CD14-positive monocyte (primary cell): Measurements from ENCODE around the gene PAM. TPM values are rescaled to one million over a fixed set of nuclear protein-coding genes. Genes with fewer than 3 reads are reported as not detected.

Experiments
- DNase-seq, 3 donors: peaks; one replicate each; pipeline ENCODE4 v3.0.0-alpha.2; 2011 to 2022
- H2AFZ ChIP-seq: 2 replicates; pipeline ENCODE4 v1.6.0; 2012; ENCODE audit warnings: mild to moderate bottlenecking, low read depth, low read length, inconsistent platforms; ENCODE audit not compliant: insufficient read depth, poor library complexity, severe bottlenecking
- H3K27ac ChIP-seq, 2 donors: 1 replicate in 1 of 2; 2 replicates in 1 of 2; pipeline ENCODE4 v1.5.1; 2012 to 2013; ENCODE audit warnings: low read length in 2 of 2, control low read depth in 1 of 2, inconsistent platforms in 1 of 2, low read depth in 1 of 2, mild to moderate bottlenecking in 1 of 2
- H3K27me3 ChIP-seq, 2 donors: one replicate each; pipeline versions ENCODE4 v1.6.0 to v1.6.1; 2011 to 2013; ENCODE audit warnings: low read length in 2 of 2; ENCODE audit not compliant: control insufficient read depth in 2 of 2, insufficient read depth in 2 of 2
- H3K36me3 ChIP-seq, 2 donors: replicated peaks in 1 of 2; 1 replicate in 1 of 2; 2 replicates in 1 of 2; pipeline versions ENCODE4 v1.5.1 to v1.6.1; 2012 to 2013; ENCODE audit warnings: low read length in 2 of 2, control low read depth in 1 of 2, inconsistent platforms in 1 of 2, mild to moderate bottlenecking in 1 of 2; ENCODE audit not compliant: insufficient read depth in 2 of 2, control insufficient read depth in 1 of 2
- H3K4me1 ChIP-seq, 2 donors: 1 replicate in 1 of 2; 2 replicates in 1 of 2; pipeline versions ENCODE4 v1.5.1 to v1.6.1; 2012 to 2013; ENCODE audit warnings: low read length in 2 of 2, control low read depth in 1 of 2, inconsistent platforms in 1 of 2, mild to moderate bottlenecking in 1 of 2, moderate library complexity in 1 of 2; ENCODE audit not compliant: insufficient read depth in 2 of 2, control insufficient read depth in 1 of 2
- H3K4me2 ChIP-seq: replicated peaks from 2 replicates; pipeline ENCODE3; 2012; ENCODE audit warnings: low read length, moderate library complexity, mild to moderate bottlenecking; ENCODE audit not compliant: poor library complexity, severe bottlenecking; ENCODE audit errors: extremely low read depth
- H3K4me3 ChIP-seq, 3 experiments: fragments of 200-600 bp in 1 of 3; sonication (generic) in 1 of 3; replicated peaks in 1 of 3; 1 replicate in 2 of 3; 2 replicates in 1 of 3; pipeline ENCODE4 v1.5.1; 2011 to 2013; ENCODE audit warnings: low read length in 3 of 3, mild to moderate bottlenecking in 3 of 3, control low read depth in 2 of 3, low read depth in 2 of 3, inconsistent platforms in 1 of 3, moderate library complexity in 1 of 3
- H3K79me2 ChIP-seq: 2 replicates; pipeline ENCODE4 v1.6.0; 2012; ENCODE audit warnings: mild to moderate bottlenecking, control low read depth, inconsistent platforms, low read length, moderate library complexity; ENCODE audit not compliant: insufficient read depth
- H3K9ac ChIP-seq: 2 replicates; pipeline ENCODE4 v1.6.0; 2017; ENCODE audit warnings: low read length, mild to moderate bottlenecking; ENCODE audit not compliant: insufficient read depth, poor library complexity, severe bottlenecking
- H3K9me3 ChIP-seq, 2 donors: replicated peaks in 1 of 2; 1 replicate in 1 of 2; 2 replicates in 1 of 2; pipeline versions ENCODE4 v1.5.1 to v1.6.1; 2012 to 2013; ENCODE audit warnings: low read length in 2 of 2, control low read depth in 1 of 2; ENCODE audit not compliant: control insufficient read depth in 1 of 2, insufficient read depth in 1 of 2
- H4K20me1 ChIP-seq: 2 replicates; pipeline ENCODE4 v1.6.0; 2012; ENCODE audit warnings: mild to moderate bottlenecking, low read length, control low read depth, moderate library complexity; ENCODE audit not compliant: insufficient read depth
- H3K27ac Mint-ChIP-seq, 7 donors: one replicate each; pipeline ENCODE4 v1.8.0; 2020; ENCODE audit warnings: mild to moderate bottlenecking in 7 of 7, mixed read lengths in 7 of 7, moderate library complexity in 6 of 7, inconsistent platforms in 2 of 7
- H3K27me3 Mint-ChIP-seq, 3 donors: one replicate each; pipeline ENCODE4 v1.8.0; 2021 to 2022; ENCODE audit warnings: low read depth in 3 of 3, mild to moderate bottlenecking in 3 of 3, mixed read lengths in 3 of 3, moderate library complexity in 3 of 3, inconsistent platforms in 1 of 3
- H3K36me3 Mint-ChIP-seq, 2 donors: one replicate each; pipeline ENCODE4 v1.8.0; 2020; ENCODE audit warnings: mixed read lengths in 2 of 2, inconsistent platforms in 1 of 2, mild to moderate bottlenecking in 1 of 2
- H3K4me1 Mint-ChIP-seq: one replicate; pipeline ENCODE4 v1.8.0; 2020; ENCODE audit warnings: mild to moderate bottlenecking, mixed read lengths
- H3K4me3 Mint-ChIP-seq, 2 donors: one replicate each; pipeline ENCODE4 v1.8.0; 2020; ENCODE audit warnings: mild to moderate bottlenecking in 2 of 2, mixed read lengths in 2 of 2, moderate library complexity in 1 of 2
- H3K9me3 Mint-ChIP-seq, 7 donors: one replicate each; pipeline ENCODE4 v1.8.0; 2020 to 2022; ENCODE audit warnings: mixed read lengths in 7 of 7, mild to moderate bottlenecking in 6 of 7, moderate library complexity in 6 of 7, inconsistent platforms in 2 of 7
- WGBS: methylation state at CpG from one replicate; pipeline ENCODE4 v1.1.5; 2013; ENCODE audit warnings: missing lambda C conversion rate; ENCODE audit not compliant: insufficient coverage; 5-methylcytosine and 5-hydroxymethylcytosine counted together
- intact Hi-C, 2 donors: fragments of 100-400 bp; cut with micrococcal nuclease; formaldehyde crosslinking; loops; one replicate each; pipeline versions ENCODE4 v1.15.0 to v1.15.1; 2023
- polyA plus RNA-seq, 3 donors: library from polyadenylated mRNA; depleted of rRNA in 1 of 3; unstranded in 2 of 3; stranded (reverse) in 1 of 3; fragments of 300-500 nt in 2 of 3; fragments of >200 nt in 1 of 3; fragmentation: Illumina TruSeq in 2 of 3; gene quantifications; 1 replicate in 2 of 3; 2 replicates in 1 of 3; pipeline ENCODE4 v1.2.3, GENCODE V29; 2012 to 2021
- TF ChIP-seq, protein P1 (sequence below): fragments of 200-600 bp; IDR thresholded peaks from one replicate; pipeline ENCODE4 v1.8.0; 2022; ENCODE audit warnings: antibody characterized with exemption, mild to moderate bottlenecking

The PAM gene
- polyA plus RNA-seq, 3 donors = 11.8 to 27.4 (median 12.8) TPM

DNA sequence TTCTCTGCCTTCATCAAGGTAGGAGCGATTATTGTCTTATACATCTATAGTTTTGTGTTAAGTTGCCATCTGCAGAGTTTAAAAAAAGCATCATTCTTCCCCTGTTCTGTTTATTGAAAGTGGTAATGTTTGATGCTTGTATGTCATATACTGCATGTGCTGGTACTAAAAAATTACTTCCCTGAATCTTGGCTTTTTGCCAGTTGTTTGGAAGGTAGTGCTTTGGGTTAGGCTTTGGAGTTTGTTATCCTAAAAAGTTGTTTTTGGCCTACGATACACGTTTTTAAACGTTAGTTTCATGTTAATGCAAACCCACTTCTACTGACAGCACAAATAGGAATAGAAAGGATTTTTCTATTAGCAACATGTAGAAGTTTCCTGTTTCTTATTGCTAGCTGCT lies 206.6 kb downstream of the PAM start:
- H3K79me2 ChIP-seq = no peaks in the 10 kb centered on the region
- no peaks in the 10 kb centered on the region for H3K36me3 ChIP-seq
- H3K9ac ChIP-seq = no peak overlapping the region
- WGBS = no CpG with 5 or more reads among the region's 4 CpGs
- no peaks in the 10 kb centered on the region for H4K20me1 ChIP-seq
- DNase-seq = no peak
- H3K27me3 Mint-ChIP-seq = no peaks in the 10 kb centered on the region
- peaks cover 0 to 4% of the 10 kb centered on the region in 2 donors for H3K36me3 Mint-ChIP-seq
- no peak overlapping the region for H3K4me3 ChIP-seq
- no peak overlapping the region for H3K27ac Mint-ChIP-seq
- peaks cover 0 to 2% (median 0%) of the 10 kb centered on the region in 7 donors for H3K9me3 Mint-ChIP-seq
- H3K27ac ChIP-seq = no peak overlapping the region
- H3K4me3 Mint-ChIP-seq = no peak overlapping the region
- TF ChIP-seq, protein P1, sequence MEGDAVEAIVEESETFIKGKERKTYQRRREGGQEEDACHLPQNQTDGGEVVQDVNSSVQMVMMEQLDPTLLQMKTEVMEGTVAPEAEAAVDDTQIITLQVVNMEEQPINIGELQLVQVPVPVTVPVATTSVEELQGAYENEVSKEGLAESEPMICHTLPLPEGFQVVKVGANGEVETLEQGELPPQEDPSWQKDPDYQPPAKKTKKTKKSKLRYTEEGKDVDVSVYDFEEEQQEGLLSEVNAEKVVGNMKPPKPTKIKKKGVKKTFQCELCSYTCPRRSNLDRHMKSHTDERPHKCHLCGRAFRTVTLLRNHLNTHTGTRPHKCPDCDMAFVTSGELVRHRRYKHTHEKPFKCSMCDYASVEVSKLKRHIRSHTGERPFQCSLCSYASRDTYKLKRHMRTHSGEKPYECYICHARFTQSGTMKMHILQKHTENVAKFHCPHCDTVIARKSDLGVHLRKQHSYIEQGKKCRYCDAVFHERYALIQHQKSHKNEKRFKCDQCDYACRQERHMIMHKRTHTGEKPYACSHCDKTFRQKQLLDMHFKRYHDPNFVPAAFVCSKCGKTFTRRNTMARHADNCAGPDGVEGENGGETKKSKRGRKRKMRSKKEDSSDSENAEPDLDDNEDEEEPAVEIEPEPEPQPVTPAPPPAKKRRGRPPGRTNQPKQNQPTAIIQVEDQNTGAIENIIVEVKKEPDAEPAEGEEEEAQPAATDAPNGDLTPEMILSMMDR = no peak
- no peaks in the 10 kb centered on the region for H3K27me3 ChIP-seq
- H3K4me2 ChIP-seq = no peak overlapping the region
- intact Hi-C loops = no loop called here
- H3K9me3 ChIP-seq = no peaks in the 10 kb centered on the region
- no peak overlapping the region for H2AFZ ChIP-seq
- H3K4me1 ChIP-seq = no peaks in the 10 kb centered on the region
- no peaks in the 10 kb centered on the region for H3K4me1 Mint-ChIP-seq

DNA sequence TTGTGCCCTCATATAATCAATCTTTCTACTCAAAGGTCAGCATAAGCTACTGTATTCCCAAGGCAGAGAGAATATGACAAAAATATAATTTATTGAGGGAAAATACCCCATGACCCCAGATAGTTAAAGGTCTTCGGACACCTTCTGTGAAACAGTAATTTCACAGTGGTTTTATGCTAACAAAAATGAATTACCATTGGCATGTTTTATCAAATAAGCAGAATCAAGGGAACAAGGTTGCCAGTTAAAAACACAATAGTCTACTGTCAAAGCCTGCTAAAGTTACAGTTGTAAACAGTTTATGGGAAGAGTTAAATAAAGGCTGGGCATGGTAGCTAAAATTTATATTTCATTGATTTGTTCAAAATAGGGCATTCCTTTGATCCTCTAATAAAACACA lies 210.5 kb downstream of the PAM start:
- Mint-ChIP-seq H3K27me3 (peaks cover 0 to 2% (median 0%) of the 10 kb centered on the region in 3 donors), H3K4me3 (no peak overlapping the region), H3K9me3 (no peaks in the 10 kb centered on the region), H3K4me1 (peaks cover 5% of the 10 kb centered on the region), H3K27ac (no peak overlapping the region), H3K36me3 (peaks cover 0 to 4% of the 10 kb centered on the region in 2 donors)
- no peak for DNase-seq
- intact Hi-C loops = no loop called here
- no peak overlapping the region for H3K27ac ChIP-seq
- no CpG with 5 or more reads among the region's 1 CpG for WGBS
- H3K9ac ChIP-seq = no peak overlapping the region
- no peaks in the 10 kb centered on the region for H3K79me2 ChIP-seq
- no peak overlapping the region for H3K4me3 ChIP-seq
- no peaks in the 10 kb centered on the region for H3K27me3 ChIP-seq
- no peaks in the 10 kb centered on the region for H3K36me3 ChIP-seq
- TF ChIP-seq, protein P1 = no peak
- H3K4me2 ChIP-seq = no peak overlapping the region
- H3K4me1 ChIP-seq = no peaks in the 10 kb centered on the region
- H3K9me3 ChIP-seq = no peaks in the 10 kb centered on the region
- no peak overlapping the region for H2AFZ ChIP-seq
- H4K20me1 ChIP-seq = no peaks in the 10 kb centered on the region
